Uterine smooth muscle cell (primary cell): ENCODE results near the gene RAVER2. TPM values are rescaled to one million over a fixed set of nuclear protein-coding genes. Genes with fewer than 3 reads are reported as not detected.

ENCODE experiments used
- total RNA-seq: library from RNA; depleted of rRNA; stranded (reverse); fragments of >200 nt; gene quantifications from 2 replicates; pipeline ENCODE4 v1.2.3, GENCODE V29; 2014

RAVER2 gene
- 4.6 and 5.7 TPM in 2 replicates for total RNA-seq

GRCh38 chr1:64744492-64745180, at the start of gene RAVER2:
Gene RAVER2 (plus strand): TSS chr1:64745075. CDS start chr1:64745173, 98 bp downstream.

Other genes with a start within 250 kb of the RAVER2 start
- 99.4 and 147 TPM in 2 replicates for gene JAK1, start 221.5 kb downstream of the RAVER2 start, total RNA-seq